Measurements from ENCODE around the gene PRMT5.

The PRMT5 gene

GRCh38 chr14:22945642-22946041 lies 16.5 kb upstream of the PRMT5 start:
- Histone ChIP-seq H3K27me3 (ENCODE audit: insufficient read depth, low read length, poor library complexity) (no peaks in the 10 kb centered on the region), H4K8ac (ENCODE audit: low read depth, low read length) (no peak overlapping the region)

GRCh38 chr14:22939684-22940083 lies 10.5 kb upstream of the PRMT5 start:
- H3K27me3 ChIP-seq (ENCODE audit: insufficient read depth, low read length, poor library complexity): no peaks in the 10 kb centered on the region
- H4K5ac ChIP-seq (ENCODE audit: low read length): no peak overlapping the region
- H3K4me3 ChIP-seq (ENCODE audit: low read length): no peak overlapping the region
- no peaks in the 10 kb centered on the region for H3K36me3 ChIP-seq (ENCODE audit: control insufficient read depth, insufficient read depth, low read length)
- H3K23ac ChIP-seq (ENCODE audit: low read length): no peak overlapping the region
- no peak overlapping the region for H3K18ac ChIP-seq (ENCODE audit: low read length)
- WGBS (ENCODE audit: extremely low coverage, insufficient coverage, low lambda C conversion rate): no CpG with 5 or more reads among the region's 4 CpGs
- no peak for DNase-seq
- no peak overlapping the region for H3K9ac ChIP-seq (ENCODE audit: low read length)
- H4K8ac ChIP-seq (ENCODE audit: low read depth, low read length): no peak overlapping the region
- H3K27ac ChIP-seq (ENCODE audit: low read depth, low read length): no peak overlapping the region
- H2BK5ac ChIP-seq (ENCODE audit: low read length): no peak overlapping the region
- no peak overlapping the region for H2BK15ac ChIP-seq (replicated peaks; ENCODE audit: low read depth)
- H3K79me1 ChIP-seq (ENCODE audit: low read length): no peaks in the 10 kb centered on the region
- H2AK5ac ChIP-seq (ENCODE audit: low read length): no peak overlapping the region
- no peaks in the 10 kb centered on the region for H3K79me2 ChIP-seq (ENCODE audit: control insufficient read depth, insufficient read depth, low read length)
- no peak overlapping the region for H3K4ac ChIP-seq (ENCODE audit: low read depth, low read length)
- H3K56ac ChIP-seq (ENCODE audit: low read length): no peak overlapping the region
- no peak overlapping the region for H3K4me2 ChIP-seq (ENCODE audit: low read length)
- H2BK120ac ChIP-seq (ENCODE audit: low read depth, low read length): no peak overlapping the region
- no peaks in the 10 kb centered on the region for H3K4me1 ChIP-seq (ENCODE audit: control insufficient read depth, low read depth, low read length)

More at GRCh38 chr14:22945642-22946041, 16.5 kb upstream of the PRMT5 start:
- Histone ChIP-seq H3K4me2 (ENCODE audit: low read length) (no peak overlapping the region), H3K36me3 (ENCODE audit: control insufficient read depth, insufficient read depth, low read length) (no peaks in the 10 kb centered on the region), H3K79me1 (ENCODE audit: low read length) (no peaks in the 10 kb centered on the region), H3K4ac (ENCODE audit: low read depth, low read length) (no peak overlapping the region), H3K79me2 (ENCODE audit: control insufficient read depth, insufficient read depth, low read length) (no peaks in the 10 kb centered on the region), H3K18ac (ENCODE audit: low read length) (no peak overlapping the region), H3K56ac (ENCODE audit: low read length) (no peak overlapping the region), H3K4me3 (ENCODE audit: low read length) (no peak overlapping the region), H2BK5ac (ENCODE audit: low read length) (no peak overlapping the region), H2BK120ac (ENCODE audit: low read depth, low read length) (no peak overlapping the region), H3K23ac (ENCODE audit: low read length) (no peak overlapping the region), H4K5ac (ENCODE audit: low read length) (no peak overlapping the region), H2BK15ac (replicated peaks; ENCODE audit: low read depth) (no peak overlapping the region), H3K9ac (ENCODE audit: low read length) (no peak overlapping the region), H3K27ac (ENCODE audit: low read depth, low read length) (no peak overlapping the region), H2AK5ac (ENCODE audit: low read length) (no peak overlapping the region), H3K4me1 (ENCODE audit: control insufficient read depth, low read depth, low read length) (no peaks in the 10 kb centered on the region)
- no peak for DNase-seq
- no CpG with 5 or more reads among the region's 3 CpGs for WGBS (ENCODE audit: extremely low coverage, insufficient coverage, low lambda C conversion rate)

GRCh38 chr14:22935156-22935555 lies 6.0 kb upstream of the PRMT5 start:
- Histone ChIP-seq H3K4ac (ENCODE audit: low read depth, low read length) (no peak overlapping the region), H2BK15ac (replicated peaks; ENCODE audit: low read depth) (no peak overlapping the region), H3K4me1 (ENCODE audit: control insufficient read depth, low read depth, low read length) (no peaks in the 10 kb centered on the region), H2BK120ac (ENCODE audit: low read depth, low read length) (no peak overlapping the region), H3K79me2 (ENCODE audit: control insufficient read depth, insufficient read depth, low read length) (no peaks in the 10 kb centered on the region), H2BK5ac (ENCODE audit: low read length) (no peak overlapping the region), H3K4me3 (ENCODE audit: low read length) (no peak overlapping the region), H3K36me3 (ENCODE audit: control insufficient read depth, insufficient read depth, low read length) (no peaks in the 10 kb centered on the region), H3K56ac (ENCODE audit: low read length) (no peak overlapping the region), H3K9ac (ENCODE audit: low read length) (no peak overlapping the region), H4K5ac (ENCODE audit: low read length) (no peak overlapping the region), H3K23ac (ENCODE audit: low read length) (no peak overlapping the region), H3K27ac (ENCODE audit: low read depth, low read length) (no peak overlapping the region), H2AK5ac (ENCODE audit: low read length) (no peak overlapping the region), H3K27me3 (ENCODE audit: insufficient read depth, low read length, poor library complexity) (no peaks in the 10 kb centered on the region), H3K18ac (ENCODE audit: low read length) (no peak overlapping the region), H3K79me1 (ENCODE audit: low read length) (no peaks in the 10 kb centered on the region), H3K4me2 (ENCODE audit: low read length) (no peak overlapping the region), H4K8ac (ENCODE audit: low read depth, low read length) (no peak overlapping the region)
- WGBS (ENCODE audit: extremely low coverage, insufficient coverage, low lambda C conversion rate): no CpG with 5 or more reads among the region's 1 CpG
- DNase-seq: no peak

- H3K4ac ChIP-seq (ENCODE audit: low read depth, low read length): no peak overlapping the region
- H3K56ac ChIP-seq (ENCODE audit: low read length): no peak overlapping the region
- no peak overlapping the region for H3K4me3 ChIP-seq (ENCODE audit: low read length)
- H3K4me1 ChIP-seq (ENCODE audit: control insufficient read depth, low read depth, low read length): peaks cover 2% of the 10 kb centered on the region
- H2BK15ac ChIP-seq (replicated peaks; ENCODE audit: low read depth): no peak overlapping the region
- H4K5ac ChIP-seq (ENCODE audit: low read length): no peak overlapping the region
- H3K79me2 ChIP-seq (ENCODE audit: control insufficient read depth, insufficient read depth, low read length): peaks cover 14% of the 10 kb centered on the region
- H3K79me1 ChIP-seq (ENCODE audit: low read length): peaks cover 5% of the 10 kb centered on the region
- H3K4me2 ChIP-seq (ENCODE audit: low read length): no peak overlapping the region
- H3K9ac ChIP-seq (ENCODE audit: low read length): no peak overlapping the region
- H4K8ac ChIP-seq (ENCODE audit: low read depth, low read length): no peak overlapping the region
- H3K27me3 ChIP-seq (ENCODE audit: insufficient read depth, low read length, poor library complexity): no peaks in the 10 kb centered on the region
- no peaks in the 10 kb centered on the region for H3K36me3 ChIP-seq (ENCODE audit: control insufficient read depth, insufficient read depth, low read length)
- H3K18ac ChIP-seq (ENCODE audit: low read length): no peak overlapping the region
- no peak overlapping the region for H2BK5ac ChIP-seq (ENCODE audit: low read length)
- no peak overlapping the region for H3K27ac ChIP-seq (ENCODE audit: low read depth, low read length)
- DNase-seq: no peak
- no CpG with 5 or more reads among the region's 3 CpGs for whole genome bisulfite sequencing (ENCODE audit: extremely low coverage, insufficient coverage, low lambda C conversion rate)
- H2AK5ac ChIP-seq (ENCODE audit: low read length): no peak overlapping the region
- H3K23ac ChIP-seq (ENCODE audit: low read length): no peak overlapping the region
- H2BK120ac ChIP-seq (ENCODE audit: low read depth, low read length): no peak overlapping the region
These were observed 3.0 kb upstream of the PRMT5 start for GRCh38 chr14:22932146-22932545.

GRCh38 chr14:22929961-22930364 lies 787 bp upstream of the PRMT5 start:
- Histone ChIP-seq H3K4ac (ENCODE audit: low read depth, low read length) (no peak overlapping the region), H3K56ac (ENCODE audit: low read length) (peak overlapping the region; percentile 83), H3K27ac (ENCODE audit: low read depth, low read length) (no peak overlapping the region), H3K79me1 (ENCODE audit: low read length) (peaks cover 7% of the 10 kb centered on the region), H2BK5ac (ENCODE audit: low read length) (no peak overlapping the region), H4K8ac (ENCODE audit: low read depth, low read length) (no peak overlapping the region), H2BK120ac (ENCODE audit: low read depth, low read length) (no peak overlapping the region), H3K27me3 (ENCODE audit: insufficient read depth, low read length, poor library complexity) (no peaks in the 10 kb centered on the region), H3K4me1 (ENCODE audit: control insufficient read depth, low read depth, low read length) (peaks cover 2% of the 10 kb centered on the region), H3K4me3 (ENCODE audit: low read length) (peak overlapping the region; percentile 41), H4K5ac (ENCODE audit: low read length) (no peak overlapping the region), H3K4me2 (ENCODE audit: low read length) (peak overlapping the region; percentile 91), H3K23ac (ENCODE audit: low read length) (no peak overlapping the region), H2AK5ac (ENCODE audit: low read length) (no peak overlapping the region), H3K79me2 (ENCODE audit: control insufficient read depth, insufficient read depth, low read length) (peaks cover 16% of the 10 kb centered on the region), H3K18ac (ENCODE audit: low read length) (peak overlapping the region; percentile 71), H3K36me3 (ENCODE audit: control insufficient read depth, insufficient read depth, low read length) (no peaks in the 10 kb centered on the region), H3K9ac (ENCODE audit: low read length) (peak overlapping the region; percentile 71), H2BK15ac (replicated peaks; ENCODE audit: low read depth) (no peak overlapping the region)
- no peak for DNase-seq
- WGBS (ENCODE audit: extremely low coverage, insufficient coverage, low lambda C conversion rate): no CpG with 5 or more reads among the region's 2 CpGs

All from mesendoderm (in vitro differentiated cells).